ENCODE measurements around the gene PIK3CG. TPM values are rescaled to one million over a fixed set of nuclear protein-coding genes. Genes with fewer than 3 reads are reported as not detected.
"Not testable (repeated sequence)": the region's sequence is repeated elsewhere in the genome, so short reads cannot be mapped to it uniquely, and the experiment has no call there.

Gene PIK3CG
- total RNA-seq, 1 experiment from 2014 or later: not detected

DNA sequence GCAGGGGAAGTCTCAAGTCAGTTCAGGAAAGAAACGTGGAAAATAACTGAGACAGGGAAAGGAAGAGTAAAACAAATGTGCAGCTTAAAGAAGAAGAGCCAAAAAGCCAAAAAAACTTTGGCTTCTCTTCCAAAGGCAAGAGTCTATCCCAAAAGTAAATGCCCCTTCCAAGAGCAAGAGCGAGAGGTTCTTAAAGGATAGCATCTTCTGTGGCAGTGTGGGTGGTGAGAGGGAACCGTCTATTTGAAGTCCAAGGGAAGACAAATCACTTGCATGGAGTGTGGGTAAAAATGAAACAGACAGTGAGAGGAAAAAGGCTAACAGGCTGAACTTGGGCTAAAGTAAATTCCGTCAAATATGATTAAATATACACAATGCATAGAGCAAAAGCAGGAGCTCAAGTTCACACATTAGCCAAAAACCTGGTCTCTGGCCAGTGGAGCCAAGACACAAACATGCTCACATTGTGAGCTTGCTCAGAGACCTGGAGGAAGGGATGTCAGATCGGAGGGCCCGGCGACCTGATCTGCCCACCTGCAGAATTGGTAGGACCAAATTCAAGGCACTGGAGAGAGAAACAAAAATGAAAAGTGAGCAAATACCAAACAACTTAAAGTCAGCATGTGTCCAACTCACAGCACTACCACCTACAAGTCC is 87.0 kb downstream of the PIK3CG start:
- Histone ChIP-seq H3K36me3 (no peaks in the 10 kb centered on the region), H3K4me3 (no peak overlapping the region)
- no peak for DNase-seq

DNA sequence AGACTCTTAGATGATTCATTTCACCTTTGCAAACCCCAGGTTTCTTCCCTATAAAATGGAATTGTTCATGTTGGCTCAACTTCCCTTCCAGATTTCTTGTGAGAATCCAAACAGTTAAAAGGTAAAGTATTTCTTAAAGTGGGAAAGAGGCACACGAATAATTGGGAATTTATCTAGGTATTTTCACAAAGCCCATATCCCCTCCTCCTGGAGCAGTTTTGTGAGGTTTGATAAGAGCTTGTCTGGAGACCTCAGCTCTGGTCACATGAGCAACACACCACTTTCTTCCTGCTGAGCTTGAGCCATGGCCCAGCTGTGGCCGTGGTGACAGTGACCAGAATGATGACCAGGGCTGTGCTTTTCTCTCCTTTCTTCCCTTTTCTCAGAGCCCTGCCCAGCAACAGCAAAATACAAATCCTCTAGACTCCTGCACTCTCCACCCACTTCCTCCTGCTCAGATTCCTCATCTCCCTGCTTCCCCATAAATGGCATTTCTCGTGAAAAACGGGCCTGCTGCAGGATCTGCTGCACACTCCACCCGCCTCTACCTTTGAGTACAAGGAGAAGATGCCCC is 87.7 kb downstream of the PIK3CG start:
- DNase-seq: no peak
- no peaks in the 10 kb centered on the region for H3K36me3 ChIP-seq
- no peak overlapping the region for H3K4me3 ChIP-seq
- no peaks in the 10 kb centered on the region for H3K9me3 ChIP-seq
- H3K27me3 ChIP-seq: no peaks in the 10 kb centered on the region

More for the DNA sequence above, 87.0 kb downstream of the PIK3CG start:
- no peaks in the 10 kb centered on the region for H3K27me3 ChIP-seq
- no peaks in the 10 kb centered on the region for H3K9me3 ChIP-seq

DNA sequence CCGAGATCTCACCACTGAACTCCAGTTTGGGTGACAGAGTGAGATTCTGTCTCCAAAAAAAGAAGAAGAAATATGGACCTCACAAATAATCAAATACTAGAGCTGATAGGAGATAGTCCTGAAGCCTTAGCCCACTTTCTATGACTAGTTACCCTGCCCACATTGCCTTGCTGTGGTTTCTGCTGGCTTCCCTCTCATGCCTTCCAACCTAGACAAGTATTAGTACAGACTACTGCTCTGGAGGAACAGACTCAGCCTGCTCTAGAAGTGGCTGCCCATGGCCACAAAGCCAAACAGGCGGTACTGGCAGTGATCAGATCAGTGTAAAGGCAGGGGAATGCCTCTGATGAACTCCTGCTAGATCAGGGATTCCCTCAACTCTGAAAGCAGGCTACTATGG is 89.8 kb downstream of the PIK3CG start:
- H3K4me3 ChIP-seq: no peak overlapping the region
- H3K36me3 ChIP-seq: no peaks in the 10 kb centered on the region
- no peaks in the 10 kb centered on the region for H3K9me3 ChIP-seq
- DNase-seq: no peak
- H3K27me3 ChIP-seq: no peaks in the 10 kb centered on the region

DNA sequence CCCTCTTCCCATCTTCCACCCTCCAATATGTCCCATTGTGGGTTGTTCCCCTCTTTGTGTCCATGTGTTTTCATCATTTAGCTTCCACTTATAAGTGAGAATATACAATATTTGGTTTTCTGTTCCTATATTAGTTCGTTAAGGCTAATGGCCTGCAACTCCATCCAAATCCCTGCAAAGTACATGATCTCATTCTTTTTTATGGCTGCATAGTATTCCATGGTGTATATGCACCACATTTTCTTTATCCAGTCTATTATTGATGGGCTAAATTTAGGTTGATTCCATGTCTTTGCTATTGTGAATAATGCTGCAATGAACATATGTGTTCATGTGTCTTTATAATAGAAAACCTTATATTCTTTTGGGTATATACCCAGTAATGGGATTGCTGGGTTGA is 90.8 kb downstream of the PIK3CG start:
- DNase-seq, H3K36me3 ChIP-seq: not testable (repeated sequence)

More for the DNA sequence above, 90.8 kb downstream of the PIK3CG start:
- not testable (repeated sequence) for H3K9me3 ChIP-seq, H3K27me3 ChIP-seq, H3K4me3 ChIP-seq

Other genes starting within 250 kb of the PIK3CG start
- 11.0 and 16.5 TPM in 2 replicates for gene CCDC71L, start 204.1 kb upstream of the PIK3CG start, total RNA-seq (2014; rRNA removed; shearing (Covaris generic); ENCODE audit: low replicate concordance)
- 0.44 and 1.3 TPM in 2 replicates for gene PRKAR2B, start 179.4 kb downstream of the PIK3CG start, total RNA-seq (2014; rRNA removed; shearing (Covaris generic); ENCODE audit: low replicate concordance)

Data from MG63 (cell line).